OCI-LY7 (cell line): ENCODE data around the gene ANOS1.

Source experiments
- CTCF ChIP-seq: fragments of 200-600 bp; sonication (generic); conservative IDR thresholded peaks from 2 replicates; pipeline ENCODE4 v1.5.1; 2014; ENCODE audit warnings: mild to moderate bottlenecking, antibody characterized with exemption, low read length, moderate library complexity, mixed read lengths
- EZH2phosphoT487 ChIP-seq: fragments of 200-600 bp; sonication (generic); IDR thresholded peaks from 2 replicates; pipeline ENCODE4 v1.6.1; 2018; ENCODE audit warnings: low read depth, borderline replicate concordance, mild to moderate bottlenecking, mixed run types, antibody characterized with exemption, low read length, moderate library complexity, mixed read lengths

- no peak for TF ChIP-seq CTCF
- TF ChIP-seq EZH2phosphoT487: no peak
Observed at GRCh38 chrX:8755813-8756212, 23.9 kb upstream of the ANOS1 start.
